GM12878 (cell line): ENCODE measurements around the gene S100A11. TPM values are rescaled to one million over a fixed set of nuclear protein-coding genes. Genes with fewer than 3 reads are reported as not detected.
A peak's percentile ranks its signal among the peaks of the same experiment; 100 is the strongest.

Source experiments
- ATAC-seq: fragments of 200-7000 bp; cut with Tn5 transposase; 3 replicates; pipeline ENCODE4 v1.9.1; 2020; ENCODE audit warnings: mild to moderate bottlenecking, moderate library complexity
- BruUV-seq: library from RNA; stranded (reverse); fragments of 400-500 nt; replicated peaks from 2 replicates; lab custom pipeline; 2021; lab: Mats Ljungman, UMichigan
- CTCF ChIA-PET: fragments of 300-600 bp; sonication (Branson Sonifier 250); formaldehyde crosslinking; extraction: SDS; loops from one replicate; lab custom pipeline; 2021; ENCODE audit warnings: inconsistent platforms; lab: Yijun Ruan, JAX
- POLR2A ChIA-PET: fragments of 350-600 bp; formaldehyde crosslinking; extraction: SDS; loops from one replicate; lab custom pipeline; 2021; ENCODE audit warnings: inconsistent platforms; lab: Charles Lee
- RAD21 ChIA-PET: fragments of 300-600 bp; sonication (Branson Sonifier 250); formaldehyde crosslinking; loops from one replicate; lab custom pipeline; 2023; ENCODE audit warnings: antibody characterized with exemption; ENCODE audit not compliant: unreplicated experiment; lab: Charles Lee
- SMC1A ChIA-PET: fragments of 300-600 bp; sonication (Branson Sonifier 250); formaldehyde crosslinking; loops from one replicate; lab custom pipeline; 2023; ENCODE audit not compliant: unreplicated experiment, uncharacterized antibody; lab: Charles Lee
- DNase-seq: peaks from one replicate; pipeline ENCODE4 v3.0.0-alpha.2; 2011; ENCODE audit warnings: low read depth, low spot score
- FAIRE-seq: peaks from 3 replicates; lab custom pipeline; 2011; peaks lifted over from hg19 to GRCh38; lab: Jason Lieb, UNC
- H2AFZ ChIP-seq: 2 replicates; pipeline ENCODE4 v1.6.0; 2011; ENCODE audit warnings: low read depth, low read length, control low read depth; ENCODE audit not compliant: control insufficient read depth
- H3K27ac ChIP-seq: 2 replicates; pipeline ENCODE4 v1.5.1; 2011; ENCODE audit warnings: control low read depth; ENCODE audit not compliant: control insufficient read depth, insufficient read depth
- H3K27me3 ChIP-seq, 2 experiments: replicated peaks in 1 of 2; 2 replicates each; pipeline versions ENCODE4 v1.6.0 to v1.6.1; 2011; ENCODE audit warnings: low read length in 1 of 2; ENCODE audit not compliant: control insufficient read depth in 2 of 2, insufficient read depth in 2 of 2
- H3K36me3 ChIP-seq, 2 experiments: 2 replicates each; pipeline ENCODE4 v1.5.1; 2011; ENCODE audit warnings: low read length in 1 of 2; ENCODE audit not compliant: control insufficient read depth in 2 of 2, insufficient read depth in 2 of 2
- H3K4me1 ChIP-seq: 2 replicates; pipeline ENCODE4 v1.6.1; 2011; ENCODE audit warnings: mild to moderate bottlenecking, low read length, moderate library complexity, mixed read lengths; ENCODE audit not compliant: control insufficient read depth, insufficient read depth
- H3K4me2 ChIP-seq: 2 replicates; pipeline ENCODE4 v1.6.0; 2011; ENCODE audit warnings: control low read depth; ENCODE audit not compliant: control insufficient read depth, insufficient read depth
- H3K4me3 ChIP-seq: fragments of 200-600 bp; sonication (generic); 2 replicates; pipeline ENCODE4 v1.5.1; 2016
- H3K79me2 ChIP-seq: 2 replicates; pipeline ENCODE4 v1.6.0; 2011; ENCODE audit warnings: low read length; ENCODE audit not compliant: control insufficient read depth, insufficient read depth
- H3K9ac ChIP-seq: 2 replicates; pipeline ENCODE4 v1.8.0; 2011; ENCODE audit warnings: low read length, control low read depth, mixed read lengths; ENCODE audit not compliant: control insufficient read depth, insufficient read depth
- H3K9me3 ChIP-seq: replicated peaks from 3 replicates; pipeline ENCODE4 v1.5.1; 2011; ENCODE audit warnings: mild to moderate bottlenecking, low read length; ENCODE audit not compliant: control insufficient read depth, insufficient read depth
- H4K20me1 ChIP-seq: 2 replicates; pipeline ENCODE4 v1.6.0; 2011; ENCODE audit not compliant: control insufficient read depth, insufficient read depth
- BCL3 ChIP-seq: IDR thresholded peaks from 2 replicates; pipeline ENCODE4 v1.6.1; 2011; ENCODE audit warnings: borderline replicate concordance, low read depth, mild to moderate bottlenecking, moderate library complexity, low read length; ENCODE audit not compliant: insufficient read depth, poor library complexity, severe bottlenecking
- CEBPZ ChIP-seq: fragments of 150-350 bp; IDR thresholded peaks from 2 replicates; pipeline ENCODE4 v1.6.1; 2016; ENCODE audit warnings: low read depth, low read length
- ELK1 ChIP-seq: IDR thresholded peaks from 2 replicates; pipeline ENCODE4 v1.6.1; 2012; ENCODE audit warnings: low read depth, low read length, improper control_type of control experiment
- FOXK2 ChIP-seq: fragments of 450-650 bp; IDR thresholded peaks from 2 replicates; pipeline ENCODE4 v1.6.1; 2017; ENCODE audit warnings: mild to moderate bottlenecking, moderate library complexity
- PAX8 ChIP-seq: fragments of 450-650 bp; IDR thresholded peaks from 2 replicates; pipeline ENCODE4 v1.6.1; 2017; ENCODE audit warnings: mild to moderate bottlenecking, moderate library complexity
- RFX5 ChIP-seq: IDR thresholded peaks from 2 replicates; pipeline ENCODE4 v1.6.1; 2011; ENCODE audit warnings: low read depth, low read length, improper control_type of control experiment
- SMARCA5 ChIP-seq: fragments of 450-650 bp; IDR thresholded peaks from 2 replicates; pipeline ENCODE4 v1.6.1; 2017; ENCODE audit warnings: mild to moderate bottlenecking
- SMC3 ChIP-seq: IDR thresholded peaks from 2 replicates; pipeline ENCODE4 v1.6.1; 2011; ENCODE audit warnings: low read length, improper control_type of control experiment, borderline replicate concordance
- SPI1 ChIP-seq: IDR thresholded peaks from 2 replicates; pipeline ENCODE4 v1.6.1; 2011; ENCODE audit warnings: low read depth, mild to moderate bottlenecking, low read length, moderate library complexity, borderline replicate concordance; ENCODE audit not compliant: insufficient read depth
- SREBF1 ChIP-seq: IDR thresholded peaks from 2 replicates; pipeline ENCODE4 v1.6.1; 2012; ENCODE audit warnings: mild to moderate bottlenecking, low read length
- ZNF24 ChIP-seq: fragments of 450-650 bp; IDR thresholded peaks from 2 replicates; pipeline ENCODE4 v1.6.1; 2017; ENCODE audit warnings: antibody characterized with exemption, mild to moderate bottlenecking
- ZNF687 ChIP-seq: fragments of 450-650 bp; IDR thresholded peaks from 2 replicates; pipeline ENCODE4 v1.6.1; 2017; ENCODE audit warnings: mild to moderate bottlenecking, moderate library complexity
- ZSCAN29 ChIP-seq: fragments of 450-650 bp; IDR thresholded peaks from 2 replicates; pipeline ENCODE4 v1.6.1; 2017; ENCODE audit warnings: mild to moderate bottlenecking, moderate library complexity
- WGBS: methylation state at CpG from one replicate; pipeline ENCODE4 v1.1.6; 2016; ENCODE audit warnings: low lambda C conversion rate; ENCODE audit not compliant: insufficient replicate concordance, insufficient coverage; ENCODE audit errors: missing lambda C conversion rate; 5-methylcytosine and 5-hydroxymethylcytosine counted together
- in situ Hi-C: fragments of 300-500 bp; cut with MboI; formaldehyde crosslinking; loops from 9 replicates; pipeline ENCODE4 v1.14.3; 2018; ENCODE audit warnings: mixed read lengths
- intact Hi-C: fragments of 100-400 bp; cut with micrococcal nuclease; formaldehyde crosslinking; loops from one replicate; pipeline ENCODE4 v1.14.2; 2022; ENCODE audit not compliant: unreplicated experiment
- polyA plus RNA-seq, 11 experiments: library from polyadenylated mRNA; depleted of rRNA in 4 of 11; unstranded in 6 of 11; stranded (reverse) in 5 of 11; fragments of >200 nt; fragmentation: Nextera tagmentation in 4 of 11; fragmentation: Illumina TruSeq in 1 of 11; extraction: Ambion mirVana in 4 of 11; extraction: Trizol in 1 of 11; gene quantifications; 1 replicate in 1 of 11; 2 replicates in 10 of 11; pipeline versions ENCODE4 v1.2.1 to v1.2.3, GENCODE V29; 2011 to 2016; ENCODE audit warnings: inconsistent platforms in 2 of 11, missing spikeins in 2 of 11, low read depth in 1 of 11
- total RNA-seq, 4 experiments: library from RNA; depleted of rRNA in 3 of 4; stranded (reverse); fragments of >200 nt in 3 of 4; fragmentation: Illumina TruSeq in 1 of 4; extraction: Trizol in 1 of 4; gene quantifications; 2 replicates each; pipeline versions ENCODE4 v1.2.1 to v1.2.3, GENCODE V29; 2013 to 2021

S100A11 gene
- total and polyA plus RNA-seq, 10 of the 15 experiments (the other 5 are each of a cell fraction or from before 2014, with no cell fraction given): 9.0 to 134 (median 62.7) TPM

- DNase-seq (peak; percentile 57), FAIRE-seq (peak; percentile 18), ATAC-seq (peak; percentile 72)
- Histone ChIP-seq H2AFZ (peak overlapping the region; percentile 87), H3K27me3 (no peaks in the 10 kb centered on the region), H3K36me3 (no peaks in the 10 kb centered on the region), H3K4me2 (peak overlapping the region; percentile 77), H3K9ac (peak overlapping the region; percentile 7), H3K4me1 (peaks cover 16% of the 10 kb centered on the region), H3K4me3 (no peak overlapping the region), H3K79me2 (no peaks in the 10 kb centered on the region), H4K20me1 (no peaks in the 10 kb centered on the region), H3K27ac (peak overlapping the region; percentile 46; the same call in 1 of the 2 replicates), H3K9me3 (no peaks in the 10 kb centered on the region)
- under 1% methylated on average over 8 of the region's 8 CpGs for WGBS
- in situ Hi-C loops (no loop called here), intact Hi-C loops (no loop called here)
- ChIA-PET CTCF (interaction anchor here (0.7 to 4.2 kb wide), 17 partner anchors 12 to 424 kb away, joined by 3 to 40 read pairs (median 4); partner anchors contain the start of gene THEM4), POLR2A (no interaction called here), RAD21 (no interaction called here), SMC1A (interaction anchor here (0.8 to 1.7 kb wide), 6 partner anchors 14 to 425 kb away, joined by 3 to 4 read pairs (median 4); partner anchors contain the start of gene THEM4)
- BruUV-seq: no TSS peak
- TF ChIP-seq ELK1 (no peak), PAX8 (no peak), SREBF1 (no peak), ZNF687 (no peak), ZSCAN29 (no peak), ZNF24 (no peak), SPI1 (no peak), SMC3 (peak; percentile 20; the same call in 1 of the 2 replicates), FOXK2 (no peak), BCL3 (no peak), SMARCA5 (no peak), RFX5 (no peak), CEBPZ (no peak)
Measured at GRCh38 chr1:152034654-152035538, 1.9 kb downstream of the S100A11 start.
